Fibroblast of skin of left biceps (primary cell): ENCODE results near the gene LPCAT1.

ENCODE experiments used
- DNase-seq, 2 experiments: peaks; one replicate each; pipeline ENCODE4 v3.0.0-alpha.2; 2013; ENCODE audit warnings: low read depth in 2 of 2

The LPCAT1 gene

DNA sequence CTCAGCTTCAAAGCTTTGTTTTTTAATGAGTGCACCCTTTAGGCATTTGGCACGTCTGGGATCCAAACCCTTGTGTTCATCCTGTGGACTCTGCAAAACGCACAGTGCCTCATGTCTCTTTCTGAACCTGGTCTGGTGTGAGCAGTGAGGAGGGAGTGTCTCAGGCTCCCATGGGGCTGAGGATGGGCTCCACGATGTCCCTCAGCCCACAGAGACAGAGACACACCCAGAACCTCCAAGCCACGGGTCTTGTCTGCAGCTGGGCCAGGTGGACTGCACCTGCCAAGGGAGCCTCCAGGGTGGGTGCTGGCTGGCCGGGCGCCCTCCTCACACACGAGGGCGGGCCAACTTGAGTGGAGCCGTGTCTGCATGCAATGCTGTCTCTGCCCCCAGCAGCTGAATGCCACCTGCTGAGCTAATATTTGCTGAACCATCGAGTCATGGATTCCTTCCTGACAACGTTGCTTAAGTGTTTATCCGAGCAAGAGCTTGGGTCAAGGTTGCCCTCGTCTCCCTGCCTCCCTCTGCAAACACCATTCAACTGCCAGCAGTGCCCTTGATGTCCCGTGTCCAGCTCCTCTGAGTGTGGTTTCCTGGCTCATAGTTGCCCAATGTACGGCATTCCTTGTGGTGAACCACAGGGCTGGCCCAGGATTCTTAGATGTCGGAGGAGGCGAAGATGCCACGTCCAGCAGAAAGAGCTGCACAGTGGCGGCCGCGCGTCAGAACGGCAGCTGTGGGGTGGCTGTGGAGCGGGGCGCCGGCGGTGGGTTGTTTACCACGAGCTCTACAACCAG, 31.4 kb upstream of the LPCAT1 start:
- DNase-seq, result no peak

DNA sequence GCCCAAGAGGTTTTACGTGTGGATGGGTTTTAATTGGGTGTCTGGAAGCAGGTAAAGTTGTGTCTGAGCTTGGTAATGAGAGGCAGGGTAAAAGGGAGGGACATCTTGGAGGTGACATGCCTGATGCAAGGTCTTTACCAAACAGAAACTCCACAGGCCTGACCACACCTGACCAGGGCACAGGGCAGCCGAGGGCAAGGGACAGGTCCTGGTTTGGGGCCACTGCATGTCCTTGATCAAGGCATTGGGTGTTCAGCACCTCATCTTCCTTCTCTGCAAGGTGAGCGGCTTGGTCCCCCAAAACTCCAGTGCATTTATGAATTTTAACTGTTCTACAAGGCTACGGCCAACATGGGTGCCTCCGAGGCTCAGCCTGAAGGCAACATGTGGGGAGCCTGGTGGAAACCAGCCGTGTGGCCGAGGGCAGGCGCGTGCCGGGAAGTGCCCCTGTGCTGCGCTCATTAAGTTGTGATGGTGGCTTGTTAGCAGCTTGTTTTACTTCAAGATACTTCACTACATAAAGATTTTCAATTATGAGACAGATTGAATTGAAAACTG, 30.7 kb upstream of the LPCAT1 start:
- no peak for DNase-seq

DNA sequence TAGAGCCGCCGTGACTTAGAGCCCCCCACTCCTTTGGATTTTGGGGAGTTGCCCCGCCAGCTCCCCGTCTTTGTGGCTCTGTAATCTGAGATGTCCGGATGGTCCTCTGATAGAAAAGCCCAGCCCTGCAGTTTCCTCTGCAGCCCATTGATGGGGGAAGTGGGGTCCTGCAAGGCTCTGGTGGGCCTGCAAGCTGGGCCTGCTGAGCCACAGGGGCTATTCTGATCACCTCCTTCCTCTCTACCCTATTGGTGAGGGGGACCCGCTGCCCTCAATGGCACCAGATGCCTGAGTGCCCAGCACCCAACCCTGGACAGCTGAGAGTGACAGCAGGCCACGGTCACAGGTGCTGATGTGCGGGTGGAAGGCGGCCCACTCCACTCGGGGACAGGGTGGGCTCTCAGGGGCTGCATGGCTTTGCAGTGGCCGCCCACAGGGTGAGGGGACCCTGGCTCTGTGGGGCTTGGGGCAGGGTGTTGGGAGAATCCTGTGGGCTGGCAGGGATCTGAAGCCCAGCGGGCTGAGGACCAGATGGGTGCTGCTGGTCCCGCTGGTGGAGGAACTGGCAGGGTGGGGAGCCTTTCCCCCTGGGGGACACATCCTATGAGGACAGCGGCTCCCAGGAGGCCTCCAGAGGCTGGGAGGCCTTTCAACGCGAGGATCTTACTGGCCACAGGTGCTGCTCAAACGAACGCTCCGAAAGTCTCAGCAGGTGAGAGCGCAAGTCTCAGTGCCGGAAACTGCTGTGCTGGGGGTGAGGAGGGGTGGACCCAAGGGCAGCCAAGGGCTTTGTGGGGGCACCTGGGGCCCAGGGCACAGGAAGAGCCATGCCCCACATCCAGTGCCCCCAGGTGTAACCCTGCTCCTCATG, 30.0 kb upstream of the LPCAT1 start:
- DNase-seq, result no peak

DNA sequence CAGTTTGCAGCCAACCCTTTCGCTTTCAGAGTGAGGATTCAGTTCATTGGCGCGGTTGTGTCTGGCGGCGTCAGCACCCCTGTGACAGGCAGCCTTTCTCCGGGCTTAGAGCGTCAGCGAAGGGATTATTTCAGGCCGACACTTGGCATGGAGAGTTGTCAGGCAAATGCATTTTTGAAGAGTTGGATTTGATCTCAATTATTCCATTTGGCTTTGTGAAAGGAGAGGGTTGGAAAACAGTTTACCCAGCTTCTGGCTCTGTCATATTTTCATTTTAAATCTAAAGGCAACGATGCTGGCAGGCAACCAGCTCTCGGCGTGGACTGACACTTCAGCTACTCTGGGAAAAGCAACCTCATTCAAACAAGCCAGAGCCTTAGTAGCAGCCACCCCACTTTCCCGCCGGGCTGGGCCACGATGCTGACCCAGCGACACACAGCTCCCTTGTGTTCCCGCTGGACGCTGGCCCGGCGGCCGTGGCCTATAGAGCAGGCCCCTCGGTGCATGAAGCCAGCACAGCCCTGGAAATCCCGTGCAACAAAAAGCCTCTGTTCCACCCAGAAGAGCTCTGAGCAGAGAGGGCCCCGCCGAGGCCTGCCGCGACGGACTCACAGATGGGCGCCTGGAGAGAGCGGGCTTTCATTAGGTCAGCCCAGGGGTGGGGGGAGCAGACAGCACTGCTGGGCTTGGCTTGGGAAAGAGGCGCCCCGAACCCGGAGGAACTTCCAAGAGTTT, 28.9 kb upstream of the LPCAT1 start:
- DNase-seq, result no peak

DNA sequence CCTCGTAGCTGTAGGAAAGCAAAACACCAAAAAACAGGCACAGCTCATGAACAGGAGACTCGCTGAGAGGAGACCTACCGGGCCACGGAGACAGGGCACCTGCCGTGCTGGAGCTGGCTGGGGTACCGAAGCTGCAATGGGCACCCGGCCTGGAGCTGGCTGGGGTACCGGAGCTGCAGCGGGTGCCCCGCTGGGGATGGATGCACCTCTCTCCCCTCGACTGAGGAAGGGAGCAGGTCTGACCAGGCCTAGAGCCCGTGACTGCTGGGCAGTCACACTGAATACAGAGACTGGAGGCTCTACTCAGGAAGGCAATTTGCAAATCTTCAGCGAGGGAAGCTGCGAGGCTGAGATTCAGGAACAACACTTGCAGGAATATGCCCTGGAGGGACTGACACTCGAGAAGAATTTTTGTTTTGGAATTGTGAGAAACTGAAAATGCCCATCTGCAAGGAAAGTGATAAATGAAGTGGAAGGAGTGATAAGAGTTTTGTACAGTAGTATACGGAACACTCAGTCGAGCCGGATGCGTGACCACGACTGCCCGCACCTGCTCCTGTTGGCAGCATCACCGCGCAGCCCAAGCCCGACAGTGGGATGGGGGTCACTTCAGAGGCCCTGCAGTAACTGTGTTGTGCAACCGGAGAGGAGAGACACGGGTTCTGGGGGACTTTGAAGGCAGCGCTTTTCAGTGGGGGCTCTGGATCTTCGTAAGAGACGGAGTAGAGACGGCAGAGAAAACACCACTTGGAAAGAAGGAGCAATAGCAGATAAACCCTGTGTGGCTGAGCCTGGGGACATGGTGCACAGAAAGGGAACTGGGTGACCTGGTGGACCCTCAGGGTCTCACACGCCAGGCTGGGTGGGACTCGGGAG, 27.9 kb upstream of the LPCAT1 start:
- DNase-seq, result no peak

DNA sequence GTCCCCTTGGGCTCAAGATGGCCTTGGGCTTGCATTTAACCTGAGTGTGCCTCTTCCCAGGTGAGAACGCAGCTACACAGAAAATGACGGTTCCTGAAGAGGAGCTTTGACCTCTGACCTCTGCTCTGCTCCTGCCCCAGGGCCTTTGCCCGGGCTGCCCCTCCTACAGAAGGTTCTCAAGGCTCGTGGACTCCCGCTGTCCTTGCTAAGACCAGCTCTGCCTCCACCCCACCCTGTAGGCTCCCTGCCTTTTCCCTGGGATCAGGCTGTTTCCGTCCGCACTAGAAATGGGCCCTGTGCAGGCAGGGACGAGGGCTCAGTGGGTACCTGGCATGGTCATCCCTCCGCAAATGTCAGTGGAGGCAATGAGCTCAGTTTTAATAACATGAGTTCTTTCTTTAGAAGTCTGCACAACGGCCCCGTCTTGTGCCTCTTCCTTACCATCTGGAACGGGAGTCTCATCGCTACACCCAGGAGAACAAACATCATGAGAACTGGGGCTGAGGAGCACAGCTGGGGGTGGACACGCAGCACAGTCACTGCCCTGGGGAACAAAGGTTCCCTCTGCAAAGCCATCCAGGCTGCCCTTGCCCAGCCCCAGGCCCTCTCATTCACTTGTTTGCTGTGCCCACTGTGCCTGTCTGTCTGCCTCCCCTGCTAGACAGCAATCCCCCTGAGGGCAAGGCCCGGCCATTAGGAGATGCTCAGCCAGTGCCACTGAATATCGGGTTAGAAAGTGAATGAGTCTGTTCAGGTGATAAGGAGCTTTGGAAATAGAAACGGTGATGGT, 26.7 kb upstream of the LPCAT1 start:
- no peak for DNase-seq

DNA sequence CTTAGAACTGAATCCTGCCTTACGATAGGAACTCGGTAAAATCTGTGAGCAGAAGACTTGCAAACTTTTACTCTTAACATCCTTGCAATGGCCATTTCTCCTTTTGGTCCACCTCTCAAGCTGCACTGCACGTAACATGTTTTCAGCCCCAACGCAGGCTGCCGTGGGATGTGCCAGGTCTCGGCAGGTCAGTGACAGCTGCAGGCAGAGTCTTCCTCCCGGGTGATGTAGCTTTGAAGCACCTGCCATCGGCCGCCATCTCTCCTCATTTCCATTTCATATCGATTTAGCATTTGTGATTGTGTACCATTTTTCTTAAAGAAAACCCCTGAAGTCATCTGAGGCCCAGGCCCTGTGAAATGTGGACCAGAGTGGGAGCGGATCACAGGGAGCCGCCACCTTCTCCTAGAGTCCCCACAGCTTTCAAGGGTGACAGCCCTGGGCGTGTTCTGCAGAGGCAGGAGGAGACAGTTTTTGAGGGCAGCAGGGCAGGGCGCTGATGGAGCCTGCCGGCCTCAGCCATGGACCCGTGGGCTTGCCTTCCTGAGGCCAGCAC, 25.8 kb upstream of the LPCAT1 start:
- no peak for DNase-seq

DNA sequence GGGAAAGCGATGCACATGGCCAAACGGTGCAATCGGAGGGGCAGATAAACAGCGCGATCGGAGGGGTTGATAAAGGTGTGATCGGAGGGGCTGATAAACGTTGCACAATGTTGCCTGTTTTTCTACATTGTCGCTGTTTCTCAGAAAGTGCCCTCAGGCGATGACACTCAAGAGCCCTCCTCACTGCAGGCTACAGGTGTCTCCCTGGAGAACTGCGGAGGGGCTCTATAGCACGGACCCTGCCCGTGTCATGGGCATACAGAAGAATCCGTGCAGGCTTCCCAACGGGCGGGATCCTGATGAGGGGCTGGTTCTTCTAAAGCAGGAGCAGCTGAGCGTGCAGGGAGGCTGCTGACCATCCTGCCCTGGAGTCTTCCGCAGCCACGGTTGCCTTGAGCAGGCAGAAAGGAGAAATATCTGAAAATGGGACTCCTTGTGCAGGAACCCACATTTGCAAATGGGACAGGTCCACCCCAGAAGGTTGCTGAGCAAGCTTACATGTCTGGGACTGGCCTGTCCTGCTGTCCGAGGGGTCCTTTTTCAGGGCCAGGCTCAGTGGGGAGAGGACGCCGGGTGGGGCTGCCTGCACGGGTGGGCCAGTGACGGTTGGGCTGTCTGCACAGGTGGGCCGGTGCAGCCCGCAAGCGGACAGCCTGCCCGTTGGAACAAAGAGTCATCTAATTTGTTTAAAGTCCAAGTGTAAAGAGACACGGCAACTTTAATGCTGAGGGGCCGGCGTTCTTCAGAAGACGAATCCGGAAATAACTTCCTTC, 25.1 kb upstream of the LPCAT1 start:
- DNase-seq, result no peak

DNA sequence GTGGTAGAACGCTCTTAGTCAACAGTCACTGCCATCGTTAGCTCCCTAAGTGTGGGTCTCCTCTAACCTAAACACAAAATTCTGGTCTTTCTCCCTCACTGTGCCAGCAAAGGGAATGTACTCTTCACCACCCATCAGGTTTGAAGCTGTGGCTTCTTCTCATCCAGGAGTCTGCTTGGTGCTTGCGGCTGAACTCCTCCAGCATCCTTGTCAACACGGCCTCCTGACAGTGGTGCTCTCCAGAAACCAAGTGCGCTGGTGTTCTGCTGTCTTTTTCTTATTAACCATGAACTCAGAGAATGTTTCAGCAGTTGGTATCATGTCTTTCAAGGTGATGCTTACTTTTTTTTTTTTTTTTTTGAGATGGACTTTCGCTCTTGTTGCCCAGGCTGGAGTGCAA, 23.9 kb upstream of the LPCAT1 start:
- DNase-seq, result no peak

DNA sequence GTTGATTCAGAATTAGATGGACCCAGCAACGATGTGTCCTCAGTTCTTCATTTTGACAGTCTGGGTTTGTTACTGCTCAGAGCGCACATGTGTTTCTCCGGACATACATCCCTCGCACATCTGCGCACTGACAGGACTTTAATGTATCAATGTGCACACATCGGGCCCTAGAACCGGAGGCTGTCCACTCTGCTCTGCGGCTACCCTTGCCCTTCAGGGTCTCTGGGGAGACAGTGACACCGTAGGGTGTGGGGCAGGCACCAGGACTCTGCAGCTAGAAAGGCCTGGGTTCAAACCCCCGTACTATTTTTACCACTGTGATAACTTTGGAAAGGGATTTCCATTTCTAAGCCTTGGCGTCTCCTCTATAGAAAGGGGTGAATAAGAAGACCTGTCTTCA, 23.5 kb upstream of the LPCAT1 start:
- DNase-seq, result no peak

DNA sequence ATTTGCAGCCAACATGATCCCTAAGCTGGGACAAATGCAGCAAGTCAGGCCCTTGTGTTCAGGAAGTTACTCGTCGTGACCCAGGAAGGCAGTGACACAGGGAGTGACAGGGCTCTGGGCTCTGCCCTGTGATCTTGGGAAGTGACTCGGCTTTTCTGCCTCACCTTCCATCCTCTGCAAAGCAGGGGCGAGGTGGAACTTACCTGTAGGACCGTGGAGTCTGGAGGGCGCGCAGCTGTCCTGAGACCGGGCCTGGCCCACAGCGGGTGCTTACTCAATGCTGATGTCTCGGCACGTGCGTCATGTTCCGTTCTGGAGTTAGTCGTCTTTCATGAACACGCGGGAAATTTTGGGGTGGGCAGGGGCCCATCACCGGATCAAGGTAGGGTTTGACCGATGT, 22.8 kb upstream of the LPCAT1 start:
- no peak for DNase-seq

DNA sequence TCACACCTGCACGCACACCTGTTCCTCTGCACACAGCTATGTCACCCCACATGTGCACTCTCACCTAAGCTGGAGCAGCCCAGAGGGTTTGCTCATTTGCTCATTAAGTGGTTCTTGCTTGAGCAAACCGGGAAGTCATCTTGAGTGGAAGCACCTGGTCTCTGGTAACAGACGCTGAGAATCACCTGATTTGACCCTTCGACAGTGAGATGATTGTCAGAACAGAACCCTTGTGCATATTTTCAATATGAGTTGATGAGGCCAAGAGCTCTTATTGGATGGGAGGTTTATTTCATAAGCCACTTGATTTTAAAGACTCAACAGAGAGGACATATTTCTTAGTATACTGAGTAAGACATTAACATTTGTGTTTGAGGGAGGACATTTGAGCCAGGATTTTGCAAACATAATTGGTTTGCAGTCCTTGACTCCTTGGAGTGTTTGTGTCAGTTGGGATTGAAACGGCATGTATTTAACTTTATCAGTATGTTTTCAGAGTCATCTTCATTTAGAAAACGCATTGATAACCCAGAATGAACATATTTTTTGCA, 22.1 kb upstream of the LPCAT1 start:
- DNase-seq, result no peak

DNA sequence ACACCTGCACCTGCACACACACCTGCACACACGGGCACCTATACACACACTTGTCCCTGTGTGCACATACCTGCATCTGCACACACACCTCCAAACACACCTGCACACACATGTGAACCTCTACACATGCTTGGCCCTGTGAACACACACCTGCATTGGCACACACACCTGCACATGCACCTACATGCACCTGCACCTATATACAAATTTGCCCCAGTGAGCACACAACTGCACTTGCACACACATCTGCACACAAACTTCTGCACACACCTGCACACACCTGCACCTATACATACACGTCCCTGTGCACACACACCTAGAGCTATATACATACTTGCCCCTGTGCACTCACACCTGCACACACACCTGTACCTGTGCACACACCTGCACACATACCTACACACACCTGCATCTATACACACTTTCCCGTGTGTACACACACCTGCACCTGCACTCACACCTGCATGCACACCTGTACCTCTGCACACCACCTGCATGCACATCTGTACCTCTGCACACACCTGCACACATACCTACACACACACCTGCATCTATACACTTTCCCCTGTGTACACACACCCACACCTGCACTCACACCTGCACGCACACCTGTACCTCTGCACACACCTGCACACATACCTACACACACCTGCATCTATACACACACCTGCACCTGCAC, 21.5 kb upstream of the LPCAT1 start:
- DNase-seq, result no peak

DNA sequence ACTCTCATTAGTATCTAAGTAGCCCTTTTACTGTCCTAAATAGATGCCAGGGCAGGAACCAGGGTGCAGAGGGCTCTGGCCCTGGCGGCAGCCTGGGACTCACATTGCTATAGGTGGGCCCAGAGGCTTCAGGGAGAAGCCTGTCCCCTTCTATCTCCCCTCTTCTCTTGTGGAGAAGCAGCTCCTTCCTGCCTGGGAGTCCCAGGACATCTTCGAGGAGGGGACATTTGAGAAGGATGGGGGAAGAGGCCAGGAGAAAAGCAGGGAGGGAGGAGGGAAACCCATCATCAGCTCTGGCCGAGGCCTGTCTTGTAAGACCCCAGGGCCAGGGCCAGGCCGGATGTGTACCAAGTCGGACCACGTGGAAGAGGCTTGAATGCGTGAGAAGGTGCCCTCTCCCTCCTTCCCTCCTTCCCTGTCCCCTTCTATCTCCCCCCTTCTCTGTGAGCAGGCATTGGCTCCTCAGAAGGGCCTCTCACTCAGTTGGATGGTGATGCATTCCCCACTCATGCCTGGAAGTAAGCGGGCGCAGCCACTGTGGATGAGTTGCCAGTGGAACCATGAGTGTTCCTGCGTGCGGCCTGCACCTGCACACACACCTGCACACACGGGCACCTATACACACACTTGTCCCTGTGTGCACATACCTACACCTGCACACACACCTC, 20.7 kb upstream of the LPCAT1 start:
- DNase-seq, result no peak

DNA sequence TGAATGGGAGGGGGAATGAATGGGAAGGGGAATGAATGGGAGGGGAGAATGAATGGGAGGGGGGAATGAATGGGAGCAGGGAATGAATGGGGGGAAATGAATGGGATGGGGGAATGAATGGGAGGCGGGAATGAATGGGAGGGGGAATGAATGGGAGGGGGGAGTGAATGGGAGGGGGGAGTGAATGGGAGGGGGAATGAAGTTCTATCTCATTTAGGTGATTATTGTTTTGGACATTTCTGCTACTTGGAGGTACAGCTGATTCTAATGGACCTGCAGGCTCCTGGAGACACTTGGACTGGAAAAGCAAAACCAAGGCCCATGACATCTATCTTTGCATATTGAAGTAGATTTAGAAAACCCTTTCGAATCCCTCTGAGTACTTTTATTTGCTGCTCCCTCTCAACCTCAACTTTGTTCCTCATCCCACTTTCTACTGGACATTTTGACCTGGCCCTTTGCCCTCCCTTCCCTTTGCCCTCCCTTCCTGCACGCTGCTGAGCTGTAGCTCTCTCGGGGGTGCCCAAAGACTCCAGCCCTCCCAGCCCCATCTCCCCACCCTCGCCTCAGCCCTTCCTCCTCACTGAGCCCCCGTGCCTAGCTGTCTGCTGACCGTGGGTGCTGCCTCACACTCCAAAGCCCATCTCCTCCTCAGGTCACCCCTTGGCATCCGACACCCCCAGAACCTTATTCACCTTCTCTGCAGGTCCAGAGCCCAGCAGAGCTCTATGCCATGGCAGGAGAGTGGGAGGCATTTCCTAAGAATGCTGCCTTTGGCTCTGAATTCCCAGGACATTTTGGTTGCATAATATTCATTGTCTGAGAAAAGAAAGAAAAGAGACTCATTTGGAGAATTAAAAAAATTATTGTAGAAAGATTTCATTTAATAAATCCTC, 19.9 kb upstream of the LPCAT1 start:
- no peak for DNase-seq

DNA sequence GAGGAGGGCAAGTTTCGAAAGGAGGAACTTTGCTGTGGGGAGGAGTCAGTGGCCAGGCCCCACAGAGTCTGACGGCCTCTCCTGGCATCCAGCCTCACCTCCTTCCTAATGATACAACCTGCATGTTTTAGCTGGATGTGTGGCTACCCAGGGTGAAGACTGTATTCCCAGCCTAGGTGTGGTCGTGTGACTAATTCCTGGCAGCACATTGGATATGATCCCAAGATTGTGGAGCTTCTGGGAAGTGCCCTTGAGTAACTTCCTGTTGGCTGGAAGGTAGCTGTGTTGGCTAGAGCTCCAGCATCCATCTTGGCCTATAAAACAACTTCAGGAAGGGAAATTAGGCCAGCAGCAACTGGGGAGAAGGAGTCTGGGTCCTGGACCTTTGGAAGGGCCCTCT, 19.0 kb upstream of the LPCAT1 start:
- DNase-seq, result peak; percentile 19 to 23
